Right lung (tissue), 5 donors: ENCODE results near the gene EPHX1. TPM values are rescaled to one million over a fixed set of nuclear protein-coding genes. Genes with fewer than 3 reads are reported as not detected.

Experiments
- DNase-seq, 2 donors: peaks; one replicate each; pipeline ENCODE4 v3.0.0-alpha.2; 2013
- polyA plus RNA-seq, 5 donors: library from polyadenylated mRNA; unstranded; fragments of 120-200 nt; gene quantifications; one replicate each; pipeline versions ENCODE4 v1.2.1 to v1.2.3, GENCODE V29; 2013; ENCODE audit warnings: inconsistent platforms in 1 of 5, low replicate concordance in 1 of 5; ENCODE audit not compliant: insufficient read length in 5 of 5, insufficient read depth in 1 of 5

EPHX1 gene
- polyA plus RNA-seq, 5 donors, result 78.9 to 139 (median 115) TPM

DNA sequence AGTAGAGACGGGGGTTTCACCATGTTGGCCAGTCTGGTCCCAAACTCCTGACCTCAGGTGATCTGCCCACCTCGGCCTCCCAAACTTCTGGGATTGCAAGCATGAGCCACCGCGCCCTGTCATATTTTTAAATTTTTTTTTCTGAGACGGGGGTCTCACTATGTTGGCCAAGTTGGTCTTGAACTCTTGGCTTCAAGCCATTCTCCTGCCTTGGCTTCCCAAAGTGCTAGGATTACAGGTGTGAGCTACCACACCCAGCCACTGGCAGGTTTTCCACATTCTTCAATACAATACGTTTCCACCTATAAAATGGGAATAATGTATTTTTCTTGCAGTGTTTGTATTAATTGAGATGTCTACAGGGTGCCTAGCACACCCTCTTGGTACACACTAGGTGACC, 82.4 kb downstream of the EPHX1 start:
- no peak for DNase-seq

Other genes starting within 250 kb of the EPHX1 start
- 100 to 1,000 TPM; 169 to 253 (median 235) TPM for gene ENAH, start 157.0 kb upstream of the EPHX1 start, polyA plus RNA-seq
- gene SRP9, start 32.3 kb upstream of the EPHX1 start, polyA plus RNA-seq, result 100 to 1,000 TPM; 360 to 552 (median 414) TPM
- gene TMEM63A, start 72.3 kb downstream of the EPHX1 start, polyA plus RNA-seq, result 100 to 1,000 TPM; 103 to 163 (median 110) TPM
- gene LEFTY1, start 79.0 kb downstream of the EPHX1 start, polyA plus RNA-seq, result 1 to 10 TPM; 2.5 to 8.1 (median 3.7) TPM
- gene PYCR2, start 114.1 kb downstream of the EPHX1 start, polyA plus RNA-seq, result 10 to 100 TPM; 47.9 to 72.6 (median 58.6) TPM
- 1 to 10 TPM; 1.1 to 3.0 (median 1.5) TPM for gene LEFTY2, start 131.1 kb downstream of the EPHX1 start, polyA plus RNA-seq
- 10 to 100 TPM; 17.4 to 25.3 (median 22.8) TPM for gene SDE2, start 189.2 kb downstream of the EPHX1 start, polyA plus RNA-seq